Vagina (tissue), 2 donors: ENCODE measurements around the gene DNAJC11.

Source experiments
- POLR2A ChIP-seq, 2 donors: fragments of 450-650 bp; IDR thresholded peaks; one replicate each; pipeline ENCODE4 v1.6.1; 2017; ENCODE audit warnings: antibody characterized with exemption in 2 of 2, mild to moderate bottlenecking in 2 of 2, moderate library complexity in 2 of 2
- TF ChIP-seq, protein P1 (sequence below), 3 experiments: fragments of 450-650 bp in 2 of 3; fragments of 200-600 bp in 1 of 3; sonication (generic) in 1 of 3; IDR thresholded peaks; one replicate each; pipeline ENCODE4 v1.5.1; 2017 to 2019; ENCODE audit warnings: antibody characterized with exemption in 3 of 3, mild to moderate bottlenecking in 2 of 3, moderate library complexity in 2 of 3

DNA sequence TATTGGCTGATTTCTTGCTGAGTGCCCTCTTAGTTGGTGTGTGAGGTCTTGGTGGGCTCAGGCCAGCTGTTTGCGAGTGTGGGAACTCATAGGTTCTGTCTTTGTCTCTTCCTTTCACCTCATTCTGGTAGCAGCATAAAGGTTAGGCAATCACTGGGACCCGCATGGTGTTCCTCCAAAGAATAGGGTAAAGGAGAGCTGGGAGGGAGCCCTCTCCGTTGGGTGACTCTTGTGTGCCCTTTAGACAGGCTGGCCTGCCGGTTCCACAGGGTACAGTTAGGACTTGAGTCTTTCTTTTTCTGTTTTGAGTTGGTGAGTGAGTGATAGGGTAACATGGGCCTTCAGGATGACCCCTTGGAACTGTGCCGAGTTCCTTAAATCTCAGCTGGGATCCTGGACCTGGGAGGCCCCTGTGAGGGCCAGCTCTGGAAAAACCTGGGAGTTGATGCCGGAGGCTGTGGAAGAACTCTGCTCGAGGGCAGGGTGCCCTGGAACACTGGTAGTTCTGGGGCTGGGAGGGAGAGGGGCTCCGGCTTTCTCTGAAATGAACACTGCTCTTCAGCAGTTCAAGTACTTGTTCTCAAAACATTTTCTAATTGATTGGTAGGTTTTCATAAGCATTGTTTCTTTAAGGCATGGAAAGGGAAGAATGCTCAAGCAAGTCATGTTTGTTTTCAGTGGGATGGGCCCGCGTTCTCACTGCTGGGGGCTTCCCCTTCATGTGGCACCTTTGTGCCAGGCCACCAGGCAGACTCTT, 79.0 kb downstream of the DNAJC11 start:
- TF ChIP-seq, protein P1, sequence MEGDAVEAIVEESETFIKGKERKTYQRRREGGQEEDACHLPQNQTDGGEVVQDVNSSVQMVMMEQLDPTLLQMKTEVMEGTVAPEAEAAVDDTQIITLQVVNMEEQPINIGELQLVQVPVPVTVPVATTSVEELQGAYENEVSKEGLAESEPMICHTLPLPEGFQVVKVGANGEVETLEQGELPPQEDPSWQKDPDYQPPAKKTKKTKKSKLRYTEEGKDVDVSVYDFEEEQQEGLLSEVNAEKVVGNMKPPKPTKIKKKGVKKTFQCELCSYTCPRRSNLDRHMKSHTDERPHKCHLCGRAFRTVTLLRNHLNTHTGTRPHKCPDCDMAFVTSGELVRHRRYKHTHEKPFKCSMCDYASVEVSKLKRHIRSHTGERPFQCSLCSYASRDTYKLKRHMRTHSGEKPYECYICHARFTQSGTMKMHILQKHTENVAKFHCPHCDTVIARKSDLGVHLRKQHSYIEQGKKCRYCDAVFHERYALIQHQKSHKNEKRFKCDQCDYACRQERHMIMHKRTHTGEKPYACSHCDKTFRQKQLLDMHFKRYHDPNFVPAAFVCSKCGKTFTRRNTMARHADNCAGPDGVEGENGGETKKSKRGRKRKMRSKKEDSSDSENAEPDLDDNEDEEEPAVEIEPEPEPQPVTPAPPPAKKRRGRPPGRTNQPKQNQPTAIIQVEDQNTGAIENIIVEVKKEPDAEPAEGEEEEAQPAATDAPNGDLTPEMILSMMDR (IDR thresholded peaks at IDR 0.05), result no peak
- TF ChIP-seq POLR2A (IDR thresholded peaks at IDR 0.05), result no peak
